Transverse colon (tissue), 4 donors: Measurements from ENCODE around the gene GNAQ.

Source experiments
- POLR2A ChIP-seq: fragments of 450-650 bp; IDR thresholded peaks from one replicate; pipeline ENCODE4 v1.6.1; 2016; ENCODE audit warnings: antibody characterized with exemption, mild to moderate bottlenecking, moderate library complexity
- POLR2AphosphoS5 ChIP-seq, 3 donors: sonication (generic); formaldehyde crosslinking; IDR thresholded peaks; one replicate each; pipeline ENCODE4 v1.6.1; 2016; ENCODE audit warnings: antibody characterized with exemption in 3 of 3
- TF ChIP-seq, protein P1 (sequence below), 5 experiments: fragments of 200-600 bp in 3 of 5; fragments of 450-650 bp in 2 of 5; sonication (generic) in 3 of 5; IDR thresholded peaks; 1 replicate in 2 of 5; 2 replicates in 3 of 5; pipeline ENCODE4 v1.5.1; 2016 to 2017; ENCODE audit warnings: antibody characterized with exemption in 5 of 5, inconsistent platforms in 3 of 5, mild to moderate bottlenecking in 2 of 5, moderate library complexity in 1 of 5

DNA sequence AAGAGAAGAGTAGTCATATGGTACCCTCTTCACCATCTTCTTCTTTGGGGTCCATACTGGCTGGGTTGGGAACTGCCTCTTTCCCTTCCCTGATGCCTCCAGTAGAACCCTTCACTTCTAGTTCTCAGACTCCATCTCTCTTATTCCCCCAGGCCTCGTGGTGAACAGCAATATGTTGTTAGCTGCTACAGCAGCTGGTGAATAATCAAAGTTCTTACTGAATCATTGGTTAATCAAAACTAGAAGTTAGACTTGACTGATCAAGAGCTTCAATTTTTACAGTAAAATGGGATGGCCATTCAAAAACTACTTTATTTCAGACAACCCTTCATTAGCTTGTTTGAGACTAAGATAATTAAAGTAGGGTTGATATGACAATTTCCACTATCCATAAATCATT lies 192.6 kb downstream of the GNAQ start:
- TF ChIP-seq, protein P1, sequence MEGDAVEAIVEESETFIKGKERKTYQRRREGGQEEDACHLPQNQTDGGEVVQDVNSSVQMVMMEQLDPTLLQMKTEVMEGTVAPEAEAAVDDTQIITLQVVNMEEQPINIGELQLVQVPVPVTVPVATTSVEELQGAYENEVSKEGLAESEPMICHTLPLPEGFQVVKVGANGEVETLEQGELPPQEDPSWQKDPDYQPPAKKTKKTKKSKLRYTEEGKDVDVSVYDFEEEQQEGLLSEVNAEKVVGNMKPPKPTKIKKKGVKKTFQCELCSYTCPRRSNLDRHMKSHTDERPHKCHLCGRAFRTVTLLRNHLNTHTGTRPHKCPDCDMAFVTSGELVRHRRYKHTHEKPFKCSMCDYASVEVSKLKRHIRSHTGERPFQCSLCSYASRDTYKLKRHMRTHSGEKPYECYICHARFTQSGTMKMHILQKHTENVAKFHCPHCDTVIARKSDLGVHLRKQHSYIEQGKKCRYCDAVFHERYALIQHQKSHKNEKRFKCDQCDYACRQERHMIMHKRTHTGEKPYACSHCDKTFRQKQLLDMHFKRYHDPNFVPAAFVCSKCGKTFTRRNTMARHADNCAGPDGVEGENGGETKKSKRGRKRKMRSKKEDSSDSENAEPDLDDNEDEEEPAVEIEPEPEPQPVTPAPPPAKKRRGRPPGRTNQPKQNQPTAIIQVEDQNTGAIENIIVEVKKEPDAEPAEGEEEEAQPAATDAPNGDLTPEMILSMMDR (IDR thresholded peaks at IDR 0.05): no peak
- TF ChIP-seq POLR2A: no peak
- no peak for TF ChIP-seq POLR2AphosphoS5 (IDR thresholded peaks at IDR 0.05)
